ENCODE results near the gene LAMP2.
"Not testable (repeated sequence)": the region's sequence is repeated elsewhere in the genome, so short reads cannot be mapped to it uniquely, and the experiment has no call there.

The LAMP2 gene

DNA sequence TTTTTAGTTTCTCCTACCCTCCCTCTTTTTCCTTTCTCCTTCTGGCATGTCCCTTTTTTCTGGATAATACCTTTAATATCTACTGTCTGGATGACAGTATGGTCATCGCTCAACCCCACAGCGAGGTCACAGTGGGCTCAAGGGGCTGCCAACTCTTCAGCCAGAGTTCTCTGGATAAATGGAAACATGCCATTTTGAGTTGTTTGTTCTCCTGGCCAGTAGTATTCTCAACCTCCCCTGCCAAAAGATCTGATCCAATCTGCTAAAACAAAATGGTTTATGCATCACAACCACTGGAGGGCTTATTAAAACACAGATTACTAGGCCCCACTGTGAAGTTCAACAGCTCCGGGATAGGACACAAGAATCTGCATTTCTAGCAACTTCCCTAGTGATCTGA is 5.0 kb upstream of the LAMP2 start:
- Histone ChIP-seq H3K79me2 (ENCODE audit: low read length) (no peaks in the 10 kb centered on the region; the same call in 1 of the 2 replicates), H3K9me2 (replicated peaks; ENCODE audit: insufficient read depth, low read length) (no peaks in the 10 kb centered on the region), H3K4me1 (ENCODE audit: low read length) (no peaks in the 10 kb centered on the region), H3K27ac (ENCODE audit: low read length) (no peak overlapping the region), H3K27me3 (replicated peaks; ENCODE audit: insufficient read depth, low read length) (no peaks in the 10 kb centered on the region), H3K36me3 (replicated peaks; ENCODE audit: insufficient read depth, low read length) (no peaks in the 10 kb centered on the region), H4K20me1 (ENCODE audit: insufficient read depth, low read length) (no peaks in the 10 kb centered on the region), H2AFZ (ENCODE audit: low read length) (no peak overlapping the region), H3F3A (ENCODE audit: insufficient read depth, low read length) (no peaks in the 10 kb centered on the region), H3K4me3 (ENCODE audit: low read length) (no peak overlapping the region), H3K9ac (ENCODE audit: low read length) (no peak overlapping the region), H3K9me3 (replicated peaks; ENCODE audit: insufficient read depth, low read length) (no peaks in the 10 kb centered on the region), H3K4me2 (ENCODE audit: low read depth, low read length) (no peak overlapping the region)
- TF ChIP-seq EZH2 (optimal IDR thresholded peaks at IDR 0.05; ENCODE audit: low read depth, low read length) (no peak), EZH2phosphoT487 (IDR thresholded peaks at IDR 0.05; ENCODE audit: low read length) (no peak)
- TF ChIP-seq, protein P1, sequence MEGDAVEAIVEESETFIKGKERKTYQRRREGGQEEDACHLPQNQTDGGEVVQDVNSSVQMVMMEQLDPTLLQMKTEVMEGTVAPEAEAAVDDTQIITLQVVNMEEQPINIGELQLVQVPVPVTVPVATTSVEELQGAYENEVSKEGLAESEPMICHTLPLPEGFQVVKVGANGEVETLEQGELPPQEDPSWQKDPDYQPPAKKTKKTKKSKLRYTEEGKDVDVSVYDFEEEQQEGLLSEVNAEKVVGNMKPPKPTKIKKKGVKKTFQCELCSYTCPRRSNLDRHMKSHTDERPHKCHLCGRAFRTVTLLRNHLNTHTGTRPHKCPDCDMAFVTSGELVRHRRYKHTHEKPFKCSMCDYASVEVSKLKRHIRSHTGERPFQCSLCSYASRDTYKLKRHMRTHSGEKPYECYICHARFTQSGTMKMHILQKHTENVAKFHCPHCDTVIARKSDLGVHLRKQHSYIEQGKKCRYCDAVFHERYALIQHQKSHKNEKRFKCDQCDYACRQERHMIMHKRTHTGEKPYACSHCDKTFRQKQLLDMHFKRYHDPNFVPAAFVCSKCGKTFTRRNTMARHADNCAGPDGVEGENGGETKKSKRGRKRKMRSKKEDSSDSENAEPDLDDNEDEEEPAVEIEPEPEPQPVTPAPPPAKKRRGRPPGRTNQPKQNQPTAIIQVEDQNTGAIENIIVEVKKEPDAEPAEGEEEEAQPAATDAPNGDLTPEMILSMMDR (IDR thresholded peaks at IDR 0.05; ENCODE audit: low read length) = no peak
- no peak for DNase-seq

DNA sequence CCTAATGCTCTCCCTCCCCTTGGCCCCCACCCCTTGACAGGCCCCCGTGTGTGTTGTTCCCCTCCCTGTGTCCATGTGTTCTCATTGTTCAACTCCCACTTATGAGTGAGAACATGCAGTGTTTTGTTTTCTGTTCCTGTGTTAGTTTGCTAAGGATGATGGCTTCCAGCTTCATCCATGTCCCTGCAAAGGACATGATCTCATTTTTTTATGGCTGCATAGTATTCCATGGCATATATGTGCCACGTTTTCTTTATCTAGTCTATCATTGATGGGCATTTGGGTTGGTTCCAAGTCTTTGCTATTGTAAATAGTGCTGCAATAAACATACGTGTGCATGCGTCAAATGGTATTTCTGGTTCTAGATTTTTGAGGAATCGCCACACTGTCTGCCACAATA is 561 bp upstream of the LAMP2 start:
- not testable (repeated sequence) for H3K27me3 ChIP-seq (replicated peaks; ENCODE audit: insufficient read depth, low read length); H3K4me3 ChIP-seq (ENCODE audit: low read length); H3K4me1 ChIP-seq (ENCODE audit: low read length); H3F3A ChIP-seq (ENCODE audit: insufficient read depth, low read length); H3K36me3 ChIP-seq (replicated peaks; ENCODE audit: insufficient read depth, low read length); H3K4me2 ChIP-seq (ENCODE audit: low read depth, low read length); H3K9ac ChIP-seq (ENCODE audit: low read length); H3K9me3 ChIP-seq (replicated peaks; ENCODE audit: insufficient read depth, low read length); H3K9me2 ChIP-seq (replicated peaks; ENCODE audit: insufficient read depth, low read length); DNase-seq; H3K27ac ChIP-seq (ENCODE audit: low read length); H4K20me1 ChIP-seq (ENCODE audit: insufficient read depth, low read length); H2AFZ ChIP-seq (ENCODE audit: low read length)
- peaks cover 39% of the 10 kb centered on the region for H3K79me2 ChIP-seq (ENCODE audit: low read length)

DNA sequence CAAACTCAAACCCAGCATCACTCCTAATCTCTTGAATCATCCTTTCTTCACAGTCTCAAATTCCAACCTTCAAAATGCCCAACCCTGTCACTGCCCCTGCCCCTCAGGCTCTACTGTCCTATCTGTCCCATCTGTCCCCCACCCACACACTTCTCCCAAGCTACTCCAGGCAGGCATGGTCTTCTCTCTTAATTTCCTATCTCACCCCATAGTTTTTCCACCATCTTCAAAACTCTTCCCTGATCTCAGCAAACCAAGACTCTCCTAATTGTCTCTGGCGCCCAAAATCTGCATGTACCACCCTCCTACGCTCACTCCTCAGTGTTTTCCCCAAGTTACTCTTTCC is 644 bp downstream of the LAMP2 start:
- Histone ChIP-seq H3K9ac (ENCODE audit: low read length) (peak overlapping the region; percentile 78), H3K9me3 (replicated peaks; ENCODE audit: insufficient read depth, low read length) (no peaks in the 10 kb centered on the region), H3K4me2 (ENCODE audit: low read depth, low read length) (peak overlapping the region; percentile 59), H3F3A (ENCODE audit: insufficient read depth, low read length) (no peaks in the 10 kb centered on the region), H3K4me1 (ENCODE audit: low read length) (no peaks in the 10 kb centered on the region), H3K4me3 (ENCODE audit: low read length) (peak overlapping the region; percentile 83), H3K27me3 (replicated peaks; ENCODE audit: insufficient read depth, low read length) (no peaks in the 10 kb centered on the region), H3K36me3 (replicated peaks; ENCODE audit: insufficient read depth, low read length) (no peaks in the 10 kb centered on the region), H3K27ac (ENCODE audit: low read length) (peak overlapping the region; percentile 68; the same call in 1 of the 2 replicates), H3K9me2 (replicated peaks; ENCODE audit: insufficient read depth, low read length) (no peaks in the 10 kb centered on the region), H4K20me1 (ENCODE audit: insufficient read depth, low read length) (no peaks in the 10 kb centered on the region), H3K79me2 (ENCODE audit: low read length) (peaks cover 51% of the 10 kb centered on the region), H2AFZ (ENCODE audit: low read length) (peak overlapping the region; percentile 61; the same call in 1 of the 2 replicates)
- TF ChIP-seq EZH2phosphoT487 (IDR thresholded peaks at IDR 0.05; ENCODE audit: low read length) (no peak), EZH2 (optimal IDR thresholded peaks at IDR 0.05; ENCODE audit: low read depth, low read length) (no peak)
- no peak for DNase-seq

DNA sequence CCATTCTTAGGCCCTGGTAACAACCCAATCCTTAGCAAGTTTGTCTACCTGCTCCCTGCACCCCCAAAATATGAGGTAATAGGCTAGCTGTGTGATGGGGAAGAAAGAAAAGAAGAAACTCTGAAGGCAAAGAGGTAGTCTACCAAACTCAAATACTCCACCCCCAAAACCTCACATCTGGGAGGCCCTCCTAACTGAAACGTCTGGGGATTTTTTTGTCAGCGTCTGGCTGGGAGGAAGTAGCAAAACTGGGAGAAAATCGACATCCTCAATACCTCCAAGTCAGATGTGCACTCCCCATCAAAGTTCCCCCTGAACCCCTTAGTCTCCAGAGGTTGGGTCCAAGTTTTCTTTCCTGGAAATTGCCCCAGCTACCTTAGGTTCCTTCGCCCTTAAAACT is 1.0 kb downstream of the LAMP2 start:
- H3K27me3 ChIP-seq (replicated peaks; ENCODE audit: insufficient read depth, low read length) = no peaks in the 10 kb centered on the region
- no peak for TF ChIP-seq EZH2phosphoT487 (IDR thresholded peaks at IDR 0.05; ENCODE audit: low read length)
- TF ChIP-seq EZH2 (optimal IDR thresholded peaks at IDR 0.05; ENCODE audit: low read depth, low read length) = no peak
- TF ChIP-seq, protein P1 (IDR thresholded peaks at IDR 0.05; ENCODE audit: low read length) = no peak
- DNase-seq = no peak
- no peaks in the 10 kb centered on the region for H3K9me2 ChIP-seq (replicated peaks; ENCODE audit: insufficient read depth, low read length)
- no peaks in the 10 kb centered on the region for H4K20me1 ChIP-seq (ENCODE audit: insufficient read depth, low read length)
- H3K4me1 ChIP-seq (ENCODE audit: low read length) = no peaks in the 10 kb centered on the region
- H3K4me3 ChIP-seq (ENCODE audit: low read length) = peak overlapping the region; percentile 83
- no peak overlapping the region for H2AFZ ChIP-seq (ENCODE audit: low read length)
- H3K27ac ChIP-seq (ENCODE audit: low read length) = no peak overlapping the region
- no peaks in the 10 kb centered on the region for H3K9me3 ChIP-seq (replicated peaks; ENCODE audit: insufficient read depth, low read length)
- no peaks in the 10 kb centered on the region for H3K36me3 ChIP-seq (replicated peaks; ENCODE audit: insufficient read depth, low read length)
- peak overlapping the region; percentile 59 for H3K4me2 ChIP-seq (ENCODE audit: low read depth, low read length)
- no peaks in the 10 kb centered on the region for H3F3A ChIP-seq (ENCODE audit: insufficient read depth, low read length)
- peak overlapping the region; percentile 78; the same call in 1 of the 2 replicates for H3K9ac ChIP-seq (ENCODE audit: low read length)
- H3K79me2 ChIP-seq (ENCODE audit: low read length) = peaks cover 55% of the 10 kb centered on the region

Measured in MM.1S (cell line).